MM.1S (cell line): ENCODE measurements around the gene HSPA12B.
"Not testable (repeated sequence)": the region's sequence is repeated elsewhere in the genome, so short reads cannot be mapped to it uniquely, and the experiment has no call there.

Source experiments
- DNase-seq: peaks from one replicate; pipeline ENCODE4 v3.0.0-alpha.2; 2015
- H2AFZ ChIP-seq: fragments of 300-600 bp; sonication (generic); 2 replicates; pipeline ENCODE4 v1.6.0; 2016; ENCODE audit warnings: antibody characterized with exemption, low read length
- H3F3A ChIP-seq: fragments of 300-600 bp; sonication (generic); 2 replicates; pipeline ENCODE4 v1.6.1; 2016; ENCODE audit warnings: mild to moderate bottlenecking, antibody characterized with exemption, low read length, moderate library complexity, mixed read lengths; ENCODE audit not compliant: insufficient read depth
- H3K27ac ChIP-seq: fragments of 300-600 bp; sonication (generic); 2 replicates; pipeline ENCODE4 v1.5.1; 2016; ENCODE audit warnings: mild to moderate bottlenecking, low read length
- H3K27me3 ChIP-seq: fragments of 300-600 bp; sonication (generic); replicated peaks from 2 replicates; pipeline ENCODE4 v1.6.0; 2016; ENCODE audit warnings: low read length; ENCODE audit not compliant: insufficient read depth
- H3K36me3 ChIP-seq: fragments of 300-600 bp; sonication (generic); replicated peaks from 2 replicates; pipeline ENCODE4 v1.6.1; 2016; ENCODE audit warnings: mild to moderate bottlenecking, low read length, mixed read lengths; ENCODE audit not compliant: insufficient read depth
- H3K4me1 ChIP-seq: fragments of 300-600 bp; sonication (generic); 2 replicates; pipeline ENCODE4 v1.6.1; 2016; ENCODE audit warnings: low read length, mixed read lengths
- H3K4me2 ChIP-seq: fragments of 300-600 bp; sonication (generic); 2 replicates; pipeline ENCODE4 v1.6.0; 2016; ENCODE audit warnings: low read depth, low read length
- H3K4me3 ChIP-seq: fragments of 300-600 bp; sonication (generic); 2 replicates; pipeline ENCODE4 v1.5.1; 2016; ENCODE audit warnings: low read length, mixed read lengths
- H3K79me2 ChIP-seq: fragments of 300-600 bp; sonication (generic); 2 replicates; pipeline ENCODE4 v1.6.1; 2016; ENCODE audit warnings: mixed run types, low read length, mixed read lengths
- H3K9ac ChIP-seq: fragments of 300-600 bp; sonication (generic); 2 replicates; pipeline ENCODE4 v1.6.1; 2016; ENCODE audit warnings: low read length, mixed read lengths
- H3K9me2 ChIP-seq: fragments of 300-600 bp; sonication (generic); replicated peaks from 2 replicates; pipeline ENCODE4 v1.6.1; 2016; ENCODE audit warnings: mild to moderate bottlenecking, low read length, mixed read lengths; ENCODE audit not compliant: insufficient read depth
- H3K9me3 ChIP-seq: fragments of 300-600 bp; sonication (generic); replicated peaks from 2 replicates; pipeline ENCODE4 v1.6.1; 2016; ENCODE audit warnings: mild to moderate bottlenecking, low read length, mixed read lengths; ENCODE audit not compliant: insufficient read depth
- H4K20me1 ChIP-seq: fragments of 300-600 bp; sonication (generic); 2 replicates; pipeline ENCODE4 v1.6.1; 2016; ENCODE audit warnings: mild to moderate bottlenecking, low read length, moderate library complexity, mixed read lengths; ENCODE audit not compliant: insufficient read depth
- CTCF ChIP-seq: fragments of 300-600 bp; sonication (generic); IDR thresholded peaks from 2 replicates; pipeline ENCODE4 v1.5.1; 2016; ENCODE audit warnings: antibody characterized with exemption, low read length, mixed read lengths
- EZH2 ChIP-seq: fragments of 300-600 bp; sonication (generic); optimal IDR thresholded peaks from 2 replicates; pipeline ENCODE3; 2017; ENCODE audit warnings: low read depth, mild to moderate bottlenecking, antibody characterized with exemption, low read length, mixed read lengths
- EZH2phosphoT487 ChIP-seq: fragments of 300-600 bp; sonication (generic); IDR thresholded peaks from 2 replicates; pipeline ENCODE4 v1.6.1; 2018; ENCODE audit warnings: antibody characterized with exemption, low read length

Gene HSPA12B

GRCh38 chr20:3787324-3788014 lies 55.0 kb downstream of the HSPA12B start:
- peak overlapping the region; percentile 49 for H3K4me3 ChIP-seq
- H3K27me3 ChIP-seq, result no peaks in the 10 kb centered on the region
- TF ChIP-seq EZH2phosphoT487 (no peak), EZH2 (no peak), CTCF (no peak)
- peak overlapping the region; percentile 58 for H2AFZ ChIP-seq
- no peak overlapping the region for H3K27ac ChIP-seq
- no peaks in the 10 kb centered on the region for H3K36me3 ChIP-seq
- H3K9me3 ChIP-seq, result no peaks in the 10 kb centered on the region
- peak overlapping the region; percentile 74 for H3K4me2 ChIP-seq
- H4K20me1 ChIP-seq, result no peaks in the 10 kb centered on the region
- no peaks in the 10 kb centered on the region for H3K9me2 ChIP-seq
- DNase-seq, result no peak
- H3F3A ChIP-seq, result peaks cover 2% of the 10 kb centered on the region
- H3K4me1 ChIP-seq, result peaks cover 4% of the 10 kb centered on the region
- peaks cover 8% of the 10 kb centered on the region; the same call in 1 of the 2 replicates for H3K79me2 ChIP-seq
- peak overlapping the region; percentile 25; the same call in 1 of the 2 replicates for H3K9ac ChIP-seq

- no peak overlapping the region for H2AFZ ChIP-seq
- H3K79me2 ChIP-seq, result peaks cover 8% of the 10 kb centered on the region; the same call in 1 of the 2 replicates
- no peak for DNase-seq
- H3K9me2 ChIP-seq, result no peaks in the 10 kb centered on the region
- H3K27me3 ChIP-seq, result no peaks in the 10 kb centered on the region
- H3K36me3 ChIP-seq, result no peaks in the 10 kb centered on the region
- no peak overlapping the region for H3K4me2 ChIP-seq
- no peaks in the 10 kb centered on the region for H3K9me3 ChIP-seq
- H3K9ac ChIP-seq, result no peak overlapping the region
- no peaks in the 10 kb centered on the region; the same call in 1 of the 2 replicates for H3F3A ChIP-seq
- TF ChIP-seq EZH2phosphoT487 (no peak), CTCF (no peak), EZH2 (no peak)
- peaks cover 4% of the 10 kb centered on the region for H3K4me1 ChIP-seq
- no peaks in the 10 kb centered on the region for H4K20me1 ChIP-seq
- H3K27ac ChIP-seq, result no peak overlapping the region
- H3K4me3 ChIP-seq, result no peak overlapping the region
Observed at GRCh38 chr20:3788685-3789155, 56.2 kb downstream of the HSPA12B start.

DNA sequence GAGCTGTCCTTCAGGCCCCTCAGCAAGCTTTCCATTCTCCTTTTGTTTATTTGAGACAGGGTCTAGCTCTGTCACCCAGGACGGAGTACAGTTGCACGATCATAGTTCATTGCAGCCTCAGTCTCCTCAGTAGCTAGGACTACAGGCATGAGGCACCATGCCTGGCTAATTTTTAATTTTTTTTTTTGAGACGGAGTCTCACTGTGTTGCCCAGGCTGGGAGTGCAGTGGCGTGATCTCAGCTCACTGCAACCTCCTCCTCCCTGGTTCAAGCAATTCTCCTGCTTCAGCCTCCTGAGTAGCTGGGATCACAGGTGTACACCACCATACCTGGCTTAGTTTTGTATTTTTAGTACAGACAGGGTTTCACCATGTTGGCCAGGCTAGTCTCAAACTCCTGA lies 56.7 kb downstream of the HSPA12B start:
- H3K36me3 ChIP-seq, H2AFZ ChIP-seq, H3K79me2 ChIP-seq, H3K9me2 ChIP-seq, H3K27ac ChIP-seq, H3K4me3 ChIP-seq, H3K4me2 ChIP-seq, H3F3A ChIP-seq, H3K9ac ChIP-seq, H3K4me1 ChIP-seq, DNase-seq, H3K27me3 ChIP-seq, H3K9me3 ChIP-seq, H4K20me1 ChIP-seq: not testable (repeated sequence)

DNA sequence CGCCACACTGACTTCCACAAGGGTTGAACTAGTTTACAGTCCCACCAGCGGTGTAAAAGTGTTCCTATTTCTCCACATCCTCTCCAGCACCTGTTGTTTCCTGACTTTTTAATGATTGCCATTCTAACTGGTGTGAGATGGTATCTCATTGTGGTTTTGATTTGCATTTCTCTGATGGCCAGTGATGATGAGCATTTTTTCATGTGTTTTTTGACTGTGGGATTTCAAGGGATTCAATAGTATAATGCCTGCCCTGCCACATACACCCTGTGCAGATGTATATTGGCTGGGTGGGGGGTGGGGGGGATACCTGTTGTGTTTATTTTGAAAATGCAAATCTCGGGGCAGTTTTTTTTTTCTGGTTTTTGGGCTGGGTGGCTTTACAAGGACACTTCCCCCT lies 61.7 kb downstream of the HSPA12B start:
- Histone ChIP-seq H3K79me2 (peaks cover 24% of the 10 kb centered on the region), H3F3A (peaks cover 21% of the 10 kb centered on the region), H3K4me1 (peaks cover 19% of the 10 kb centered on the region)
- not testable (repeated sequence) for H3K9me2 ChIP-seq, H3K36me3 ChIP-seq, H2AFZ ChIP-seq, H3K27me3 ChIP-seq, H3K9ac ChIP-seq, H3K4me3 ChIP-seq, H4K20me1 ChIP-seq, H3K27ac ChIP-seq, H3K9me3 ChIP-seq, DNase-seq, H3K4me2 ChIP-seq
